Osteoblast (primary cell): ENCODE measurements around the gene DPP9. TPM values are rescaled to one million over a fixed set of nuclear protein-coding genes. Genes with fewer than 3 reads are reported as not detected.
A peak's percentile ranks its signal among the peaks of the same experiment; 100 is the strongest.

ENCODE experiments used
- DNase-seq: peaks from one replicate; pipeline ENCODE4 v3.0.0; 2011; ENCODE audit warnings: low spot score, mixed read lengths; ENCODE audit not compliant: insufficient read length; ENCODE audit errors: missing footprints
- H2AFZ ChIP-seq: 2 replicates; pipeline ENCODE4 v1.6.0; 2011; ENCODE audit warnings: mild to moderate bottlenecking, low read length
- H3K27ac ChIP-seq: 2 replicates; pipeline ENCODE4 v1.5.1; 2011; ENCODE audit warnings: mild to moderate bottlenecking, low read depth, low read length, moderate library complexity
- H3K27me3 ChIP-seq: 2 replicates; pipeline ENCODE4 v1.6.0; 2012; ENCODE audit warnings: mild to moderate bottlenecking, control low read depth, inconsistent platforms, low read length, moderate library complexity; ENCODE audit not compliant: insufficient read depth
- H3K36me3 ChIP-seq: 2 replicates; pipeline ENCODE4 v1.5.1; 2011; ENCODE audit warnings: mild to moderate bottlenecking, low read length, control low read depth, moderate library complexity; ENCODE audit not compliant: insufficient read depth
- H3K4me1 ChIP-seq: 2 replicates; pipeline ENCODE4 v1.5.1; 2011; ENCODE audit warnings: mild to moderate bottlenecking, low read length, control low read depth, moderate library complexity; ENCODE audit not compliant: insufficient read depth
- H3K4me2 ChIP-seq: 2 replicates; pipeline ENCODE4 v1.6.0; 2011; ENCODE audit warnings: mild to moderate bottlenecking, low read length; ENCODE audit not compliant: insufficient read depth
- H3K4me3 ChIP-seq: fragments of 200-600 bp; sonication (generic); 3 replicates; pipeline ENCODE4 v1.5.1; 2012; ENCODE audit warnings: mild to moderate bottlenecking, low read length, inconsistent platforms; ENCODE audit not compliant: insufficient read depth
- H3K79me2 ChIP-seq: 2 replicates; pipeline ENCODE4 v1.6.0; 2012; ENCODE audit warnings: mild to moderate bottlenecking, low read length, control low read depth, inconsistent platforms; ENCODE audit not compliant: insufficient read depth
- H3K9me3 ChIP-seq: 2 replicates; pipeline ENCODE4 v1.5.1; 2011; ENCODE audit warnings: low read depth, low read length, control low read depth
- H4K20me1 ChIP-seq: 2 replicates; pipeline ENCODE4 v1.6.0; 2012; ENCODE audit warnings: mild to moderate bottlenecking, low read length, control low read depth; ENCODE audit not compliant: insufficient read depth
- total RNA-seq: library from RNA; depleted of rRNA; stranded (reverse); fragments of >200 nt; gene quantifications from 2 replicates; pipeline ENCODE4 v1.2.3, GENCODE V29; 2012
- TF ChIP-seq, protein P1 (sequence below): IDR thresholded peaks from 2 replicates; pipeline ENCODE4 v1.5.1; 2011; ENCODE audit warnings: mild to moderate bottlenecking, low read depth, low read length, moderate library complexity; ENCODE audit errors: extremely low read depth

DPP9 gene
- total RNA-seq, 1 donor = 30.4 TPM

DNA sequence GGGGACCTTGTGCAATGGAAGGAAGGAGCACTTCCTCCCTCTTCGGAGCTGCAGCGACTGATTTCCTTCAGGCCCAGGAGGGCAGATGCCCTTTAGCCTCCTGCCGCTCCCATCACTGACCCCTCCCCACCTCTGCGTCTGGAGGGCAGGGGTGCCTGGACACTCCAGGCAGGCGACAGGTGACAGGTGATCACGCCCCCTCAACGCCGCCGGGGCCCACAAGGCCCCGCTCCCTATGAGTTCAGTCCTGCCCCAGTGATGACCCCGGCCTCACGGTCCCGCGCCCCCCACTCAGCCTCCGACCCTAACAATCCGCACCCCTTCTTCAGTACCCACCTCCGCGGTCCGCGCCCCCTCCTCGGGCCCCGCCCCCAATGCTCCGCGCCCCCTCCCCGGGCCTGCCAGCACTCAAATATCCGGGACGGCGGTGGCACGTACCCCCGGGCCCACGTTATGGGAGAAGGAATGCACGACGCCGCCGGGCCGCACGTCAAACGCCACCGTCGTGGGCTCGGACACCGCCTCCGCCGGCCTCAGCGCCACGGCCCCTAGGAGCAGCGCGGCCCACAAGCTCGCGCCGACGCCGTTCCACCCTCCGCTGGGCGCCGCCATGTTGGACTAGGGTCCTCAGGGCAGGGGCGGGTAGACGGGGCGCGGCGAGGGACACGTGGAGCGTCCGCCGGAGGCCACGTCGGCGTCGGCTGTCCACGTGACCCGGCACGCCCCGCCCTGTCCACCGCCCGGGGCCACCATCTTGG is 53.7 kb downstream of the DPP9 start, which contains the start of gene MYDGF:
MYDGF (minus strand) TSS at position 620 of the 758 bp plus-strand sequence; CDS start at position 612, 8 bp downstream.
- peaks cover 32% of the 10 kb centered on the region for H3K36me3 ChIP-seq
- peak within 1 kb of the TSS; percentile 67 for H2AFZ ChIP-seq
- H4K20me1 ChIP-seq = peaks cover 5% of the 10 kb centered on the region
- H3K4me1 ChIP-seq = peaks cover 14% of the 10 kb centered on the region
- H3K79me2 ChIP-seq = peaks cover 36% of the 10 kb centered on the region
- TF ChIP-seq, protein P1, sequence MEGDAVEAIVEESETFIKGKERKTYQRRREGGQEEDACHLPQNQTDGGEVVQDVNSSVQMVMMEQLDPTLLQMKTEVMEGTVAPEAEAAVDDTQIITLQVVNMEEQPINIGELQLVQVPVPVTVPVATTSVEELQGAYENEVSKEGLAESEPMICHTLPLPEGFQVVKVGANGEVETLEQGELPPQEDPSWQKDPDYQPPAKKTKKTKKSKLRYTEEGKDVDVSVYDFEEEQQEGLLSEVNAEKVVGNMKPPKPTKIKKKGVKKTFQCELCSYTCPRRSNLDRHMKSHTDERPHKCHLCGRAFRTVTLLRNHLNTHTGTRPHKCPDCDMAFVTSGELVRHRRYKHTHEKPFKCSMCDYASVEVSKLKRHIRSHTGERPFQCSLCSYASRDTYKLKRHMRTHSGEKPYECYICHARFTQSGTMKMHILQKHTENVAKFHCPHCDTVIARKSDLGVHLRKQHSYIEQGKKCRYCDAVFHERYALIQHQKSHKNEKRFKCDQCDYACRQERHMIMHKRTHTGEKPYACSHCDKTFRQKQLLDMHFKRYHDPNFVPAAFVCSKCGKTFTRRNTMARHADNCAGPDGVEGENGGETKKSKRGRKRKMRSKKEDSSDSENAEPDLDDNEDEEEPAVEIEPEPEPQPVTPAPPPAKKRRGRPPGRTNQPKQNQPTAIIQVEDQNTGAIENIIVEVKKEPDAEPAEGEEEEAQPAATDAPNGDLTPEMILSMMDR = no peak
- peak; percentile 100 for DNase-seq
- H3K27me3 ChIP-seq = no peaks in the 10 kb centered on the region
- no peaks in the 10 kb centered on the region for H3K9me3 ChIP-seq
- peak within 1 kb of the TSS; percentile 97 for H3K4me2 ChIP-seq
- peak within 1 kb of the TSS; percentile 97 for H3K4me3 ChIP-seq
- peak within 1 kb of the TSS; percentile 79 for H3K27ac ChIP-seq

DNA sequence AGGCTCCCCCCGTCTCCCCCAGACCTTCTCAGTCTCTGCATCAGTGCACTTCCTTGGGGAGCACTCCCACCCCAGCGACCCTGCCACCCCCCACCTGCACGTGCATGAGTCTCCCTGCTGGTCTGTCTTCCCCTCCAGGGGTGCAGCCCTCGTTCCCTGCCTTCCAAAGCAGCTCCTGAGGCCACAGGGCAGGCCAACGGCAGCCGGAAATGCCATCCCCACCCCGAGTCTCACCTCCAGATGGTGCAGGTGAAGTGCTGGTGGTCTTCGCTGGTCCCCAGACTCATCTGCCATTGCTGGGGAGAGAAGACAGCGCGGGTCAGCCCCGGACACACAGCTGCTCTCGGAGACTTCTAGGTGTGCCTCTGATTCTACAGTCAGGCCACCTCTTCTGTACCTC is 59.0 kb downstream of the DPP9 start:
- no peak overlapping the region for H3K4me2 ChIP-seq
- no peak overlapping the region for H3K27ac ChIP-seq
- no peak for DNase-seq
- H3K9me3 ChIP-seq = no peaks in the 10 kb centered on the region
- peaks cover 50% of the 10 kb centered on the region for H3K36me3 ChIP-seq
- no peaks in the 10 kb centered on the region for H3K27me3 ChIP-seq
- H3K4me3 ChIP-seq = no peak overlapping the region
- H2AFZ ChIP-seq = no peak overlapping the region
- peaks cover 42% of the 10 kb centered on the region for H3K79me2 ChIP-seq
- TF ChIP-seq, protein P1 = no peak
- H3K4me1 ChIP-seq = peaks cover 12% of the 10 kb centered on the region
- peaks cover 32% of the 10 kb centered on the region for H4K20me1 ChIP-seq

DNA sequence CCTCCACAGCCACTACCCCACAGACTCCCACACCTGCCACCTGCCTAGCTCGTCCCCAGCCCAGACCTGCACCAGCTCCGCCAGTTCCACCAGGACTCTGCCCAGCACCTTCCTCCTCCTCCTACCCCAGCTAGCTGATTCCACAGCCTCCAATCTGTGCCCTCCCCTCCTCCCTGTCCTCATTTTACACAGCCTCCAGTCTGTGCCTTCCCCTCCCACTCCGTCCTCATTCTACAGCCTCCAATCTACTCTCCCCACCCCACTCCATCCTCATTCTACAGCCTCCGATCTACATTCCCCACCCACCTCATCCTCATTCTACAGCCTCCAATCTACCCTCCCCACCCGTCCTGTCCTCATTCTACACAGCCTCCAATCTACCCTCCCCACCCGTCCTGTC is 60.8 kb downstream of the DPP9 start:
- H2AFZ ChIP-seq = no peak overlapping the region
- no peak overlapping the region for H3K4me2 ChIP-seq
- peaks cover 32% of the 10 kb centered on the region for H4K20me1 ChIP-seq
- H3K79me2 ChIP-seq = peaks cover 25% of the 10 kb centered on the region
- peaks cover 4% of the 10 kb centered on the region for H3K4me1 ChIP-seq
- H3K36me3 ChIP-seq = peaks cover 56% of the 10 kb centered on the region
- TF ChIP-seq, protein P1 = no peak
- no peaks in the 10 kb centered on the region for H3K27me3 ChIP-seq
- DNase-seq = no peak
- no peak overlapping the region for H3K27ac ChIP-seq
- H3K9me3 ChIP-seq = peaks cover 4% of the 10 kb centered on the region
- H3K4me3 ChIP-seq = no peak overlapping the region

DNA sequence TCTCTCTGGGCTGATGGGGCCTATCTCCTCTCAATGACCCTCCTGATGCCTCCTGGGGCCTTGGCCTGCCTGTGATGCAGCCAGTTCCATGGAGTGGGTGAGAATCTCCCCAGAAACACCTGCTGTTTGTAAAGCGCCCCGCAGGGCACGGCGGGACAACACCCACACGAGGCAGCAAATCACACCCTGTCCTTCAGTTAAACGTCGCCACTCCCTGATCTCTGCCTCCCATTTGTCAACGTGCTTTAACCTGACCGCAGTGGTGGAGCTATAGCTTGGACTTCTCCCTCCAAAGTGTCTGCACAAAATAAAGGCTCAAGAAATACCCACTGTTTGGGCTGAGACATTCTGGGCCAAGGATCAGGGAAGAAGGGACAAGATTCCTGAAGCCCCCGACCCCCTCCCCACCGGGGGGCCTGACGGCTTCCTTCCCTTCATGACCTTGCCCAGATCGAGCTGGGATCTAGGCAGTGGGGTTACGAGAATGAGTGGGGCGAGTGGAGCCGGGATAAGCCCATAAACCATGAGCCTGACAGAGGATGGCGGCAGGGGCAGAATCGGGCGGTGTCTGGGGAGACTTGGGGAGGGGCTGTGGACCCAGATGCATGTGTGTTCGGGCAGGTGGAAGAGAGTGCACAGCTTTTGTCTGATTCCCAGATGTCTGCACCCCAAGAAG is 61.5 kb downstream of the DPP9 start:
- H3K79me2 ChIP-seq = peaks cover 22% of the 10 kb centered on the region
- TF ChIP-seq, protein P1 = no peak
- H3K9me3 ChIP-seq = peaks cover 4% of the 10 kb centered on the region
- H4K20me1 ChIP-seq = peaks cover 32% of the 10 kb centered on the region
- no peak overlapping the region for H3K27ac ChIP-seq
- peaks cover 58% of the 10 kb centered on the region for H3K36me3 ChIP-seq
- DNase-seq = peak; percentile 69
- no peak overlapping the region for H3K4me3 ChIP-seq
- H3K4me1 ChIP-seq = peaks cover 4% of the 10 kb centered on the region
- no peak overlapping the region for H3K4me2 ChIP-seq
- no peaks in the 10 kb centered on the region for H3K27me3 ChIP-seq
- H2AFZ ChIP-seq = no peak overlapping the region
